SJSA1 (cell line): ENCODE results near the gene KIF1A. TPM values are rescaled to one million over a fixed set of nuclear protein-coding genes. Genes with fewer than 3 reads are reported as not detected.
"Not testable (repeated sequence)": the region's sequence is repeated elsewhere in the genome, so short reads cannot be mapped to it uniquely, and the experiment has no call there.

Experiments used
- DNase-seq, 2 experiments: peaks; one replicate each; pipeline ENCODE4 v3.0.0-alpha.2; 2015 to 2020; ENCODE audit warnings: low spot score in 2 of 2, low read depth in 1 of 2
- H3K27ac ChIP-seq: fragments of 250-450 bp; sonication (Bioruptor Pico); 2 replicates; pipeline ENCODE4 v1.5.1; 2020; ENCODE audit warnings: mild to moderate bottlenecking, moderate library complexity
- H3K27me3 ChIP-seq: fragments of 250-450 bp; sonication (Bioruptor Pico); replicated peaks from 2 replicates; pipeline ENCODE4 v1.5.1; 2020; ENCODE audit warnings: mild to moderate bottlenecking, moderate library complexity
- H3K36me3 ChIP-seq: fragments of 250-450 bp; sonication (Bioruptor Pico); 2 replicates; pipeline ENCODE4 v1.5.1; 2020; ENCODE audit warnings: mild to moderate bottlenecking
- H3K4me1 ChIP-seq: fragments of 250-450 bp; sonication (Bioruptor Pico); replicated peaks from 2 replicates; pipeline ENCODE4 v1.6.1; 2021; ENCODE audit warnings: mild to moderate bottlenecking
- H3K4me3 ChIP-seq: fragments of 250-450 bp; sonication (Bioruptor Pico); 2 replicates; pipeline ENCODE4 v1.5.1; 2020; ENCODE audit warnings: mild to moderate bottlenecking
- H3K9me3 ChIP-seq: fragments of 250-450 bp; sonication (Bioruptor Pico); replicated peaks from 2 replicates; pipeline ENCODE4 v1.5.1; 2020; ENCODE audit warnings: mild to moderate bottlenecking
- total RNA-seq: library from RNA; depleted of rRNA; stranded (reverse); fragments of >200 nt; shearing (Covaris generic); gene quantifications from 2 replicates; pipeline ENCODE4 v1.2.3, GENCODE V29; 2014

Gene KIF1A
- total RNA-seq, 1 experiment from 2014 or later: not detected

- not testable (repeated sequence) for H3K4me1 ChIP-seq
These were observed 40.7 kb downstream of the KIF1A start for GRCh38 chr2:240779250-240779832.

GRCh38 chr2:240778426-240778825, 41.6 kb downstream of the KIF1A start:
- H3K9me3 ChIP-seq: no peaks in the 10 kb centered on the region
- no peaks in the 10 kb centered on the region for H3K36me3 ChIP-seq
- H3K27me3 ChIP-seq: no peaks in the 10 kb centered on the region
- no peak for DNase-seq
- no peaks in the 10 kb centered on the region for H3K4me1 ChIP-seq
- H3K4me3 ChIP-seq: no peak overlapping the region
- H3K27ac ChIP-seq: no peak overlapping the region

More at GRCh38 chr2:240779250-240779832, 40.7 kb downstream of the KIF1A start:
- H3K9me3 ChIP-seq, DNase-seq, H3K4me3 ChIP-seq, H3K27me3 ChIP-seq, H3K27ac ChIP-seq, H3K36me3 ChIP-seq: not testable (repeated sequence)

- Histone ChIP-seq H3K9me3 (no peaks in the 10 kb centered on the region), H3K4me3 (no peak overlapping the region), H3K27me3 (no peaks in the 10 kb centered on the region), H3K27ac (no peak overlapping the region), H3K36me3 (no peaks in the 10 kb centered on the region), H3K4me1 (no peaks in the 10 kb centered on the region)
- no peak for DNase-seq
These were observed 42.4 kb downstream of the KIF1A start for GRCh38 chr2:240777456-240778212.

GRCh38 chr2:240775905-240776304, 44.1 kb downstream of the KIF1A start:
- no peaks in the 10 kb centered on the region for H3K4me1 ChIP-seq
- no peaks in the 10 kb centered on the region for H3K27me3 ChIP-seq
- no peaks in the 10 kb centered on the region for H3K36me3 ChIP-seq
- no peak overlapping the region for H3K27ac ChIP-seq
- DNase-seq: no peak
- H3K9me3 ChIP-seq: no peaks in the 10 kb centered on the region
- H3K4me3 ChIP-seq: no peak overlapping the region

GRCh38 chr2:240774856-240775255, 45.2 kb downstream of the KIF1A start:
- DNase-seq: no peak
- no peak overlapping the region for H3K27ac ChIP-seq
- no peak overlapping the region for H3K4me3 ChIP-seq
- H3K9me3 ChIP-seq: no peaks in the 10 kb centered on the region
- H3K27me3 ChIP-seq: no peaks in the 10 kb centered on the region
- no peaks in the 10 kb centered on the region for H3K36me3 ChIP-seq
- H3K4me1 ChIP-seq: no peaks in the 10 kb centered on the region

- H3K4me3 ChIP-seq: no peak overlapping the region
- H3K9me3 ChIP-seq: no peaks in the 10 kb centered on the region
- no peak overlapping the region for H3K27ac ChIP-seq
- H3K4me1 ChIP-seq: no peaks in the 10 kb centered on the region
- no peaks in the 10 kb centered on the region for H3K36me3 ChIP-seq
- DNase-seq: no peak
- no peaks in the 10 kb centered on the region; the same call in 1 of the 2 replicates for H3K27me3 ChIP-seq
These were observed 50.9 kb downstream of the KIF1A start for GRCh38 chr2:240769096-240769495.

GRCh38 chr2:240768216-240768615, 51.8 kb downstream of the KIF1A start:
- H3K27ac ChIP-seq: no peak overlapping the region
- H3K9me3 ChIP-seq: no peaks in the 10 kb centered on the region
- DNase-seq: no peak
- no peaks in the 10 kb centered on the region for H3K36me3 ChIP-seq
- no peaks in the 10 kb centered on the region; the same call in 1 of the 2 replicates for H3K27me3 ChIP-seq
- H3K4me3 ChIP-seq: no peak overlapping the region
- no peaks in the 10 kb centered on the region for H3K4me1 ChIP-seq

GRCh38 chr2:240767341-240767740, 52.7 kb downstream of the KIF1A start:
- Histone ChIP-seq H3K27me3 (no peaks in the 10 kb centered on the region; the same call in 1 of the 2 replicates), H3K9me3 (no peaks in the 10 kb centered on the region), H3K4me3 (no peak overlapping the region), H3K27ac (no peak overlapping the region), H3K4me1 (no peaks in the 10 kb centered on the region), H3K36me3 (no peaks in the 10 kb centered on the region)
- DNase-seq: no peak

GRCh38 chr2:240766072-240766471, 53.9 kb downstream of the KIF1A start:
- no peaks in the 10 kb centered on the region; the same call in 1 of the 2 replicates for H3K27me3 ChIP-seq
- no peak for DNase-seq
- H3K4me1 ChIP-seq: no peaks in the 10 kb centered on the region
- H3K9me3 ChIP-seq: no peaks in the 10 kb centered on the region
- H3K4me3 ChIP-seq: no peak overlapping the region
- no peak overlapping the region for H3K27ac ChIP-seq
- H3K36me3 ChIP-seq: no peaks in the 10 kb centered on the region

- Histone ChIP-seq H3K27me3 (no peaks in the 10 kb centered on the region; the same call in 1 of the 2 replicates), H3K9me3 (no peaks in the 10 kb centered on the region), H3K27ac (no peak overlapping the region), H3K36me3 (no peaks in the 10 kb centered on the region), H3K4me1 (no peaks in the 10 kb centered on the region), H3K4me3 (no peak overlapping the region)
- no peak for DNase-seq
These were observed 55.0 kb downstream of the KIF1A start for GRCh38 chr2:240765007-240765406.

GRCh38 chr2:240764605-240765004, 55.4 kb downstream of the KIF1A start:
- Histone ChIP-seq H3K4me3 (no peak overlapping the region), H3K27ac (no peak overlapping the region), H3K9me3 (no peaks in the 10 kb centered on the region), H3K4me1 (no peaks in the 10 kb centered on the region), H3K36me3 (no peaks in the 10 kb centered on the region), H3K27me3 (no peaks in the 10 kb centered on the region; the same call in none of the 2 replicates)
- DNase-seq: no peak

GRCh38 chr2:240762971-240763370, 57.0 kb downstream of the KIF1A start:
- H3K27me3 ChIP-seq: no peaks in the 10 kb centered on the region; the same call in none of the 2 replicates

GRCh38 chr2:240762249-240762648, 57.8 kb downstream of the KIF1A start:
- no peak overlapping the region for H3K4me3 ChIP-seq
- H3K4me1 ChIP-seq: no peaks in the 10 kb centered on the region
- no peaks in the 10 kb centered on the region for H3K9me3 ChIP-seq
- H3K36me3 ChIP-seq: no peaks in the 10 kb centered on the region
- no peaks in the 10 kb centered on the region; the same call in none of the 2 replicates for H3K27me3 ChIP-seq
- DNase-seq: no peak
- no peak overlapping the region for H3K27ac ChIP-seq

More at GRCh38 chr2:240762971-240763370, 57.0 kb downstream of the KIF1A start:
- H3K36me3 ChIP-seq: no peaks in the 10 kb centered on the region
- H3K4me1 ChIP-seq: no peaks in the 10 kb centered on the region
- H3K27ac ChIP-seq: no peak overlapping the region
- no peak overlapping the region for H3K4me3 ChIP-seq
- H3K9me3 ChIP-seq: no peaks in the 10 kb centered on the region
- no peak for DNase-seq

- Histone ChIP-seq H3K4me1 (no peaks in the 10 kb centered on the region), H3K27ac (no peak overlapping the region), H3K27me3 (peaks cover under 1% of the 10 kb centered on the region), H3K4me3 (no peak overlapping the region), H3K9me3 (no peaks in the 10 kb centered on the region), H3K36me3 (no peaks in the 10 kb centered on the region)
- no peak for DNase-seq
These were observed 59.3 kb downstream of the KIF1A start for GRCh38 chr2:240760576-240761246.
